HG02981 (cell line): ENCODE measurements around the gene SSU72.

ENCODE experiments used
- ATAC-seq: cut with Tn5 transposase; IDR thresholded peaks from one replicate; pipeline ENCODE4 v1.9.1; 2021; ENCODE audit warnings: mild to moderate bottlenecking, moderate library complexity; ENCODE audit not compliant: unreplicated experiment

Gene SSU72

GRCh38 chr1:1574721-1575537 is at the start of gene SSU72:
Gene SSU72, minus strand, starts transcription at chr1:1574863. Its CDS starts 306 bp downstream, at chr1:1574557.
- peak; percentile 78 for ATAC-seq

- no peak for ATAC-seq
Measured at GRCh38 chr1:1623631-1624442, 49.2 kb upstream of the SSU72 start.

GRCh38 chr1:1623181-1623630 is 48.5 kb upstream of the SSU72 start:
- ATAC-seq, result no peak

GRCh38 chr1:1622788-1623094 is 48.1 kb upstream of the SSU72 start:
- ATAC-seq, result no peak

- no peak for ATAC-seq
Measured at GRCh38 chr1:1622010-1622787, 47.5 kb upstream of the SSU72 start.

- no peak for ATAC-seq
Measured at GRCh38 chr1:1621173-1622009, 46.7 kb upstream of the SSU72 start.

- ATAC-seq, result no peak
Measured at GRCh38 chr1:1620433-1621139, 45.9 kb upstream of the SSU72 start.

- no peak for ATAC-seq
Measured at GRCh38 chr1:1619917-1620361, 45.3 kb upstream of the SSU72 start.

GRCh38 chr1:1618396-1619068 is 43.9 kb upstream of the SSU72 start:
- ATAC-seq, result no peak

- ATAC-seq, result no peak
Measured at GRCh38 chr1:1617925-1618324, 43.3 kb upstream of the SSU72 start.

GRCh38 chr1:1617516-1617915 is 42.9 kb upstream of the SSU72 start:
- no peak for ATAC-seq

- no peak for ATAC-seq
Measured at GRCh38 chr1:1616838-1617237, 42.2 kb upstream of the SSU72 start.

- ATAC-seq, result peak; percentile 14
Measured at GRCh38 chr1:1616045-1616790, 41.6 kb upstream of the SSU72 start.

- ATAC-seq, result peak; percentile 83
Measured at GRCh38 chr1:1615256-1616044, 40.8 kb upstream of the SSU72 start, which contains the start of gene MIB2. Gene MIB2, plus strand, starts transcription at chr1:1615500. Its CDS starts 7,953 bp downstream, at chr1:1623453.

GRCh38 chr1:1614954-1615255 is 40.2 kb upstream of the SSU72 start:
- no peak for ATAC-seq

- ATAC-seq, result no peak
Measured at GRCh38 chr1:1614204-1614953, 39.7 kb upstream of the SSU72 start.

- no peak for ATAC-seq
Measured at GRCh38 chr1:1613509-1614082, 38.9 kb upstream of the SSU72 start.
